Osteocyte (in vitro differentiated cells): ENCODE data around the gene POLL. TPM values are rescaled to one million over a fixed set of nuclear protein-coding genes. Genes with fewer than 3 reads are reported as not detected.

Experiments used
- DNase-seq: peaks from one replicate; pipeline ENCODE4 v3.0.0; 2021; ENCODE audit warnings: mixed read lengths; ENCODE audit not compliant: unreplicated experiment; ENCODE audit errors: extremely low spot score
- H3K27ac Mint-ChIP-seq: one replicate; pipeline ENCODE4 v1.8.0; 2021; ENCODE audit warnings: mild to moderate bottlenecking, mixed read lengths; ENCODE audit not compliant: unreplicated experiment
- H3K27me3 Mint-ChIP-seq: one replicate; pipeline ENCODE4 v1.8.0; 2021; ENCODE audit warnings: mixed read lengths; ENCODE audit not compliant: unreplicated experiment
- H3K36me3 Mint-ChIP-seq: one replicate; pipeline ENCODE4 v1.8.0; 2021; ENCODE audit warnings: mixed read lengths; ENCODE audit not compliant: unreplicated experiment
- H3K4me1 Mint-ChIP-seq: one replicate; pipeline ENCODE4 v1.8.0; 2021; ENCODE audit warnings: mixed read lengths; ENCODE audit not compliant: unreplicated experiment
- H3K4me3 Mint-ChIP-seq: one replicate; pipeline ENCODE4 v1.8.0; 2021; ENCODE audit warnings: mild to moderate bottlenecking, moderate library complexity, mixed read lengths; ENCODE audit not compliant: unreplicated experiment
- H3K9me3 Mint-ChIP-seq: one replicate; pipeline ENCODE4 v1.8.0; 2021; ENCODE audit warnings: mixed read lengths; ENCODE audit not compliant: unreplicated experiment
- total RNA-seq: library from RNA; stranded (reverse); gene quantifications from 2 replicates; pipeline ENCODE4 v1.2.1, GENCODE V29; 2021
- TF ChIP-seq, protein P1 (sequence below): fragments of 200-600 bp; sonication (generic); IDR thresholded peaks from 2 replicates; pipeline ENCODE4 v1.5.0; 2021; ENCODE audit warnings: antibody characterized with exemption, mild to moderate bottlenecking, moderate library complexity

The POLL gene
- total RNA-seq, 1 donor from 2014 or later = 35.0 TPM

DNA sequence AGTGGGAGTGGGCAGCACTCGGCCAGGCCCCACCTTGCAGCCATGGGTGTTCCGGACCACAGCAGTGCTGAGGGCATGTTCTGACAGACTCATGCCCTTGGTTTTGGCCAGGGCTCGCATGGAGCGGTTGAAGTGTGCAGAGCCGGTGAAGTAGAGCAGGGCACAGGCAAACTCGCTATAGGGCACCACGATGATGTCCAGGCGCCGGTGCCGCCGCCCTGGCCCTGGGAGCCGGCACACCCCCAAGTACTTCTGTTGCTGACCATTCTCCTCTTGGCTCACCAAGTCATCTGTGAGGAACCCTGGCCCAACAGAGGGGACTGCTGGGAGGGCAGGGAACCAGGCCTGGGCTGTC, 8.6 kb downstream of the POLL start:
- no peaks in the 10 kb centered on the region for H3K9me3 Mint-ChIP-seq
- TF ChIP-seq, protein P1, sequence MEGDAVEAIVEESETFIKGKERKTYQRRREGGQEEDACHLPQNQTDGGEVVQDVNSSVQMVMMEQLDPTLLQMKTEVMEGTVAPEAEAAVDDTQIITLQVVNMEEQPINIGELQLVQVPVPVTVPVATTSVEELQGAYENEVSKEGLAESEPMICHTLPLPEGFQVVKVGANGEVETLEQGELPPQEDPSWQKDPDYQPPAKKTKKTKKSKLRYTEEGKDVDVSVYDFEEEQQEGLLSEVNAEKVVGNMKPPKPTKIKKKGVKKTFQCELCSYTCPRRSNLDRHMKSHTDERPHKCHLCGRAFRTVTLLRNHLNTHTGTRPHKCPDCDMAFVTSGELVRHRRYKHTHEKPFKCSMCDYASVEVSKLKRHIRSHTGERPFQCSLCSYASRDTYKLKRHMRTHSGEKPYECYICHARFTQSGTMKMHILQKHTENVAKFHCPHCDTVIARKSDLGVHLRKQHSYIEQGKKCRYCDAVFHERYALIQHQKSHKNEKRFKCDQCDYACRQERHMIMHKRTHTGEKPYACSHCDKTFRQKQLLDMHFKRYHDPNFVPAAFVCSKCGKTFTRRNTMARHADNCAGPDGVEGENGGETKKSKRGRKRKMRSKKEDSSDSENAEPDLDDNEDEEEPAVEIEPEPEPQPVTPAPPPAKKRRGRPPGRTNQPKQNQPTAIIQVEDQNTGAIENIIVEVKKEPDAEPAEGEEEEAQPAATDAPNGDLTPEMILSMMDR = no peak

DNA sequence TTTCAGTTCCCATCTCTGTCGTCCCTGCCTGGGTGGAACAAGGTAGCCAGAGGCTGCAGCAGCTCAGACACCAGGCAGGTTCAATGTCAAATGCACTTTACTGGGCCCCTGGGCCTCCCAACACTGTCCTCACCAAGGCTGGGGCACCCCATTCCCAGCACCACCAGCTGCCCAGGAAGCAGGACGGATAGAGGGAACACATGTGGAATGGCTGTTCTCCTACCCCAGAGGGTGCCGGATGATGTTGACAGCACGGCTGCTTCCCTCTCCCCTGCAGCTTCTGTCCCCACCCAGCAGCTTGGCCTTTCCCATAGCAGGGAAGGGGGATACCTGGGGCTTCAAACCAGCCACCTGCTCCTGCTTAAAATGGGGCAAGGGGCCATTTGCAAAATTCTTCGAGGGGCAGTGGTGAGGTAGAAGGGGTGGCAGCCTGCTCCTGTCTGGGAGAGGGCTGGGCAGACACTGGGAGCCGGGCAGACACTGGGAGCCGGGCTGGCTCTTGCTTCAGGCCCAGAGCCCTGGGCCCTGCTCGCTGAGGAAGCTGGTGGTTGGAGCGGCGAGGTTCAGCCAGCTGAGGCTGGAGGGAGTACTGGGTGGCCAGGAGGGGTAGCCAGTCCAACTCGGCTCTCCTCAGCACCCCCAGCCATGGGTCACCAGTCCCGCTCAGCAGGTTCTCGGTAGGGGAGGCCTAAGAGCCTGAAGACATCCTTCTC, 9.1 kb downstream of the POLL start:
- H3K27me3 Mint-ChIP-seq = no peaks in the 10 kb centered on the region
- TF ChIP-seq, protein P1 = no peak
- no peak overlapping the region for H3K4me3 Mint-ChIP-seq
- H3K4me1 Mint-ChIP-seq = no peaks in the 10 kb centered on the region
- no peak for DNase-seq
- H3K9me3 Mint-ChIP-seq = no peaks in the 10 kb centered on the region
- peaks cover 3% of the 10 kb centered on the region for H3K36me3 Mint-ChIP-seq
- H3K27ac Mint-ChIP-seq = no peak overlapping the region

More for the DNA sequence above, 8.6 kb downstream of the POLL start:
- no peak overlapping the region for H3K4me3 Mint-ChIP-seq
- no peak overlapping the region for H3K27ac Mint-ChIP-seq
- DNase-seq = no peak
- H3K27me3 Mint-ChIP-seq = no peaks in the 10 kb centered on the region
- H3K36me3 Mint-ChIP-seq = peaks cover 5% of the 10 kb centered on the region
- H3K4me1 Mint-ChIP-seq = no peaks in the 10 kb centered on the region

DNA sequence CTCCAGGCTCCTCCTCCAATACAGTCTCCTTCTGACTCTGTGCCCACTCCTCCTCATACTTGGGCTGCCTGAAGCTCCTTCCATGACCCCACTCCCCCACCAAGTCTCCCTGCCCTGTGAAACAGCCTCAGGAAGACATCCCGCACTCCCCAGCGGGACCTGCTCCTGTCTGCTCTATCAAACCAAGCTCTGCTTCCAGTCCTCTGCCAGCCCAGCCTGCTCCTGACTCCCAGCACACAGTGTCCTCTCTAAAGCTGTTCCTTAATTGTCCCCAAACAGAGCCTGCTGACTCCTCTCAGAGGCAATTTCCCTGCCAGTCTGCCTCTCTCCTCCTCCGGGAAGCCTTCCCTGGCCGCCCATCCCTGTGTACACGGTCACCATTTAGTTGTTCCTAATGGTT, 9.9 kb downstream of the POLL start:
- Mint-ChIP-seq H3K27ac (no peak overlapping the region), H3K4me3 (no peak overlapping the region), H3K27me3 (no peaks in the 10 kb centered on the region), H3K4me1 (no peaks in the 10 kb centered on the region), H3K36me3 (peaks cover 3% of the 10 kb centered on the region), H3K9me3 (no peaks in the 10 kb centered on the region)
- TF ChIP-seq, protein P1 = no peak
- DNase-seq = no peak

DNA sequence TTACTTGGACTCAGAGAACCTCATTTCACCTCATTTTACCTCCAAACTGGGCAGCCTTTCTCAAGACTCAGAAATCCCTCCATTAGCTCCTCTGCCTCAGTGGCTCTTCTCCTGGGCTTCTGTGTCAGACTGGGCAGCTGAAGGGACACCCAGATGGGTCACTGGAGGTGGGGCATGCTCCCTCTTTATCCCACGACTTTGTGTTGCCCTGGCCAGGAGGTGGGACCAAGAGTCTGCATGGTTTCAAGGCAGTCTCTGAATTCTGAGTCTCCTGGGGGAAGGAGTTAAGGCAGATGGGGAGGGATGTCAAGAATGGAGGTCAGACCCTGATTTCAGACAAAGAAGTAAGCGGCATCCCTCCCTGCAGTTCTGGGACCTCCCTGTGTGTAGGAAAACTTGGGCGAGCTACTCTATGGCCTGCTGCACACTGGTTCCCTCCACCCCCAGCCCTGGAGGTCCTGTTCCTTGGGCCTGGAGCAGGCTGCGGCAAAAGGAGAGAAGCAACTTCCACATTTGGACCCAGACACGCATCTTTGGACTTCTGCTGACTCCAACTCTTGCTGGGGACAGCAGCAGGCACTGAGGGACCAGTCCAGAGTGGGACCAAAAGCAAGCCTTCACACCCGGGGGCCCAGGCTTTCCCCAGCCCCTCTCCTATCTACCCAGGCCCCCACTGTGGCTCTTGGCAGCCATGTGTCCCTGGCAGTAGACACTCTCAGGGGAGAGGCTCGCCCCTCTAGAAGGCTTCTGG, 10.8 kb downstream of the POLL start:
- Mint-ChIP-seq H3K36me3 (peaks cover 3% of the 10 kb centered on the region), H3K4me1 (no peaks in the 10 kb centered on the region), H3K27me3 (no peaks in the 10 kb centered on the region), H3K27ac (no peak overlapping the region), H3K4me3 (no peak overlapping the region), H3K9me3 (no peaks in the 10 kb centered on the region)
- TF ChIP-seq, protein P1 = no peak
- no peak for DNase-seq

DNA sequence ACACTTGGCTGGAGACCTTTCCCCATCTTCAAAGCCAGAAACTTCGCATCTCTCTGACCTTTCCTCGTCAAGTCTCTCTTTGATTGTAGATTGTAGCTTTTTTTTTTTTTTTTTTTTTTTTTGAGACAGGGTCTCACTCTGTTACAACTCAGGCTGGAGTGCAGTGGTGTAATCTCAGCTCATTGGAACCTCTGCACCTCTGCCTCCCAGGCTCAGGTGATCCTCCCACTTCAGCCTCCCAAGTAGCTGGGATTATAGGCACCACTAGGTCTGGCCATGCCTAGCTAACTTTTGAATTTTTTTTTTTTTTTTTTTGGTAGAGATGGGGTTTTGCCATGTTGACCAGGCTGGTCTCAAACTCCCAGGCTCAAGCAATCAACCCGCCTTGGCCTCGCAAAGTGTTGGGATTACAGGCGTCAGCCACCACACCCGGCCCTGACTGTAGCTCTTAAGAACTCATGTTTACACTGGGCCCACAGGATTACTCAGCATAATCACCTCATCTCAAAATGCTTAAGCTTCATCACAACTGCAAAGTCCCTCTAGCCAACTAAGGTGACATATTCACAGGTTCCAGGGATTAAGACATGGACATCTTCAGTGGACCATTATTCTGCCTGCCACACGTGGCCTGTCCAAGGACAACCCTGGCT, 11.7 kb downstream of the POLL start:
- Mint-ChIP-seq H3K4me3 (no peak overlapping the region), H3K9me3 (no peaks in the 10 kb centered on the region), H3K4me1 (no peaks in the 10 kb centered on the region), H3K27me3 (no peaks in the 10 kb centered on the region), H3K36me3 (peaks cover 3% of the 10 kb centered on the region), H3K27ac (no peak overlapping the region)
- TF ChIP-seq, protein P1 = no peak
- DNase-seq = no peak
